H1 (cell line): ENCODE data around the gene LRRC61. TPM values are rescaled to one million over a fixed set of nuclear protein-coding genes. Genes with fewer than 3 reads are reported as not detected.

Source experiments
- CBX8 ChIP-seq: fragments of 300-800, 300-1000 bp; sonication (generic); IDR thresholded peaks from 2 replicates; pipeline ENCODE4 v1.7.1; 2016; ENCODE audit warnings: low read depth, low read length, borderline replicate concordance
- CHD7 ChIP-seq: fragments of 300-600 bp; sonication (generic); IDR thresholded peaks from 2 replicates; pipeline ENCODE4 v1.7.1; 2012; ENCODE audit warnings: low read length, moderate library complexity, mild to moderate bottlenecking, inconsistent platforms; ENCODE audit not compliant: insufficient replicate concordance
- E2F6 ChIP-seq: IDR thresholded peaks from 2 replicates; pipeline ENCODE4 v1.6.1; 2012; ENCODE audit warnings: inconsistent platforms
- POLR2A ChIP-seq, 2 experiments: IDR thresholded peaks; 1 replicate in 1 of 2; 2 replicates in 1 of 2; pipeline ENCODE4 v1.6.1; 2011; ENCODE audit warnings: low read depth in 2 of 2, low read length in 2 of 2, mild to moderate bottlenecking in 2 of 2; ENCODE audit errors: control extremely low read depth in 1 of 2
- POLR2AphosphoS5 ChIP-seq: IDR thresholded peaks from 2 replicates; pipeline ENCODE4 v1.6.1; 2011; ENCODE audit warnings: low read depth, low read length
- RNF2 ChIP-seq: fragments of 200-900, 300-1000 bp; sonication (generic); IDR thresholded peaks from 2 replicates; pipeline ENCODE4 v1.7.1; 2016; ENCODE audit warnings: borderline replicate concordance, low read depth, mild to moderate bottlenecking, antibody characterized with exemption, low read length; ENCODE audit not compliant: poor library complexity, severe bottlenecking; ENCODE audit errors: missing control alignments
- SIX5 ChIP-seq: IDR thresholded peaks from 2 replicates; pipeline ENCODE4 v1.6.1; 2011; ENCODE audit warnings: mild to moderate bottlenecking, low read depth, low read length
- TAF7 ChIP-seq: optimal IDR thresholded peaks from 2 replicates; pipeline ENCODE3; 2011; ENCODE audit warnings: low read depth, mild to moderate bottlenecking, inconsistent platforms, low read length, moderate library complexity, borderline replicate concordance
- polyA plus RNA-seq, 7 experiments: library from polyadenylated mRNA; depleted of rRNA in 3 of 7; stranded (reverse) in 5 of 7; unstranded in 2 of 7; fragments of >200 nt in 5 of 7; fragments of 200-250 nt in 2 of 7; gene quantifications; 1 replicate in 5 of 7; 2 replicates in 1 of 7; 4 replicates in 1 of 7; pipeline versions ENCODE4 v1.2.1 to v1.2.3, GENCODE V29; 2011 to 2013; ENCODE audit warnings: missing spikeins in 2 of 7, mixed read lengths in 2 of 7
- total RNA-seq: library from RNA; stranded (reverse); fragmentation: NEBNext Ultra II Directional; extraction: Animal tissue kit (Norgen Biotek cat#: 25700); gene quantifications from 2 replicates; pipeline ENCODE4 v1.2.1, GENCODE V29; 2021

The LRRC61 gene
- total and polyA plus RNA-seq, 2 of the 8 experiments (the other 6 are each of a cell fraction or from before 2014, with no cell fraction given): 0.73 to 44.8 TPM

GRCh38 chr7:150385302-150385723 is 62.2 kb downstream of the LRRC61 start (continued):
- TF ChIP-seq POLR2AphosphoS5: no peak
- no peak for TF ChIP-seq CBX8
- TF ChIP-seq CHD7: no peak
- no peak for TF ChIP-seq SIX5
- TF ChIP-seq POLR2A (IDR thresholded peaks at IDR 0.05; ENCODE audit: control extremely low read depth in 1 of 2, low read depth in 2 of 2, low read length in 2 of 2): no peak
- no peak for TF ChIP-seq TAF7
- TF ChIP-seq E2F6: no peak
- no peak for TF ChIP-seq RNF2
- TF ChIP-seq, all 59 proteins: peak for 0
